Cardiac muscle cell (in vitro differentiated cells and primary cell): Measurements from ENCODE around the gene XDH. TPM values are rescaled to one million over a fixed set of nuclear protein-coding genes. Genes with fewer than 3 reads are reported as not detected.

ENCODE experiments used
- DNase-seq, 2 donors: peaks; one replicate each; pipeline versions ENCODE4 v3.0.0 to v3.0.0-alpha.2; 2010 to 2017; ENCODE audit warnings: low read depth in 1 of 2, low spot score in 1 of 2
- H3K27ac ChIP-seq: fragments of 200-600 bp; sonication (generic); 2 replicates; pipeline ENCODE4 v1.5.1; 2016
- H3K27me3 ChIP-seq: fragments of 200-600 bp; sonication (generic); 2 replicates; pipeline ENCODE4 v1.6.0; 2016; ENCODE audit warnings: control low read depth
- H3K36me3 ChIP-seq: fragments of 200-600 bp; sonication (generic); 2 replicates; pipeline ENCODE4 v1.5.1; 2016; ENCODE audit warnings: control low read depth
- H3K4me1 ChIP-seq: fragments of 200-600 bp; sonication (generic); 2 replicates; pipeline ENCODE4 v1.8.1; 2017; ENCODE audit warnings: low read depth, mild to moderate bottlenecking, mixed run types
- H3K4me3 ChIP-seq: fragments of 200-600 bp; sonication (generic); 2 replicates; pipeline ENCODE4 v1.5.1; 2016; ENCODE audit warnings: mild to moderate bottlenecking
- H3K9me3 ChIP-seq: fragments of 200-600 bp; sonication (generic); 2 replicates; pipeline ENCODE4 v1.5.1; 2017; ENCODE audit warnings: low read depth, mild to moderate bottlenecking, control low read depth
- CTCF ChIP-seq: IDR thresholded peaks from 2 replicates; pipeline ENCODE4 v1.5.1; 2012; ENCODE audit warnings: low read depth, mild to moderate bottlenecking, low read length
- polyA plus RNA-seq: library from polyadenylated mRNA; unstranded; fragments of >200 nt; fragmentation: Nextera tagmentation; extraction: Ambion mirVana; gene quantifications from 2 replicates; pipeline ENCODE4 v1.2.1, GENCODE V29; 2016
- total RNA-seq: library from RNA; depleted of rRNA; stranded (reverse); fragments of >200 nt; gene quantifications from 2 replicates; pipeline ENCODE4 v1.2.3, GENCODE V29; 2016

XDH gene
- total and polyA plus RNA-seq, 2 experiments from 2014 or later, result 0.17 to 0.69 TPM

DNA sequence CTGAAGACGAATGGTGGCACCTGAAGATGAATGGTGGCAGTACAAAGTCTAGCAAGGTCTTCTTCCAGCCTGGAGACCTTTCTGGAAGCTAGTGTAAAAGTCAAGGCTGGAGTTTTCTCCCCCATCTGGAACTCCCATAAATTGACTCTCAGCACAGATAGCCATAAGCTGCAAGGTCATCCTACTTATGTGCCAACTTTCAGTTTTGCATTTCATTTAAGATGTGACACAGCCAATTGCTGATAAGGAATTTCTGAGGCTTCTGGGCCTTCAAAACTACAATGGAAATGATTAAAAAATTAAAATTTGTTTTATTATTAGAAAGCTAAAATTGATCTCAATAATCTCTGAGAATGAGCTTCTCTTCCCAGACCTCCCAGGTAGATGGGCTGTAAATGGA lies 10.2 kb downstream of the XDH start:
- H3K9me3 ChIP-seq, result no peaks in the 10 kb centered on the region
- no peaks in the 10 kb centered on the region for H3K27me3 ChIP-seq
- no peak for DNase-seq
- no peaks in the 10 kb centered on the region for H3K4me1 ChIP-seq
- no peaks in the 10 kb centered on the region for H3K36me3 ChIP-seq
- TF ChIP-seq CTCF, result no peak
- no peak overlapping the region for H3K27ac ChIP-seq
- H3K4me3 ChIP-seq, result no peak overlapping the region

DNA sequence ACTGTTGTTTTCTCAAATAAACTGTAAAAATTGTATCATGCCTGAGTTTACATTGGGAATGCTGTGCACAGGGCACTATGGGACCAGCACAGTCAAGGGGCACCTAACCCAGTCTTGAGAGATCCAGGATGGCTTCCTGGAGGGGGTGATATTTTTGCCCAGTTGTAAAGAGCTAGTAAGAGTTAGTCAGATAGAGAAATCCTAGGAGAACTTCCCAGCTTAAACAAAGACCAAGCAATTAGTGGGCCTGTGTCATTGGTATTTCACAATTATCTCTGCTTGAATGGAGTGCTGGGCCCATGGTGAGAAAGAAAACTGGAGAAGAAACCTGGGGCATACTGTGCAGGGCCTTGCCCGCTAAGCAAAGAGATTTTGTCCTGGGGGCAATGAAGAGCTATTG lies 12.2 kb downstream of the XDH start:
- no peak for DNase-seq
- no peak overlapping the region for H3K27ac ChIP-seq
- H3K9me3 ChIP-seq, result no peaks in the 10 kb centered on the region
- no peaks in the 10 kb centered on the region for H3K27me3 ChIP-seq
- no peak for TF ChIP-seq CTCF
- H3K4me3 ChIP-seq, result no peak overlapping the region
- no peaks in the 10 kb centered on the region for H3K36me3 ChIP-seq
- H3K4me1 ChIP-seq, result no peaks in the 10 kb centered on the region

- Histone ChIP-seq H3K9me3 (no peaks in the 10 kb centered on the region), H3K36me3 (no peaks in the 10 kb centered on the region), H3K4me1 (no peaks in the 10 kb centered on the region), H3K27ac (no peak overlapping the region), H3K4me3 (no peak overlapping the region), H3K27me3 (no peaks in the 10 kb centered on the region)
- DNase-seq, result peak in 1 of 2 donors; percentile 82
- TF ChIP-seq CTCF, result no peak
These were observed 13.0 kb downstream of the XDH start for GRCh38 chr2:31401580-31401979.

GRCh38 chr2:31398881-31399280 lies 15.7 kb downstream of the XDH start:
- no peak for TF ChIP-seq CTCF
- no peaks in the 10 kb centered on the region for H3K4me1 ChIP-seq
- H3K4me3 ChIP-seq, result no peak overlapping the region

DNA sequence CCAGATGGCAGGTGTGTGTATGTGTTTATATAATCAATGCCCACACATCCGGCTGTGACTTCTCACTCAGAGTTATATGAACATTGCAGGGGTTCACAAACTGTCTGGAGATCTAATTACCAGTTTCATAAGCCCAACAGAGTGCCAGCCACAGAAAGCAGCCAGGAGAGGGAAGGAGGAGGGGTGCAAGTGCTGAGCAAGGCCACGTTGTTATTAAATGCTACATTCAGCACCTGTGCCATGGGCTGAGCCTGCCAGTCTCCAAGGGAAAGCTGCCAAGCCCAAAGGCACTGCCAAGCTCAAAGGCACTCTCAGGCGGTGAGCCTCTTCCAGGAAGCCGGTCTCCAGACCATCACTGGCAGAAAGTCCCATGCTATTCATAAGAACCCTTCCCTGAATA lies 17.4 kb downstream of the XDH start:
- Histone ChIP-seq H3K27ac (no peak overlapping the region), H3K9me3 (no peaks in the 10 kb centered on the region), H3K4me1 (no peaks in the 10 kb centered on the region), H3K4me3 (no peak overlapping the region), H3K36me3 (no peaks in the 10 kb centered on the region), H3K27me3 (no peaks in the 10 kb centered on the region)
- TF ChIP-seq CTCF, result no peak
- no peak for DNase-seq

More at GRCh38 chr2:31398881-31399280, 15.7 kb downstream of the XDH start:
- no peaks in the 10 kb centered on the region for H3K27me3 ChIP-seq
- no peaks in the 10 kb centered on the region for H3K36me3 ChIP-seq
- H3K9me3 ChIP-seq, result no peaks in the 10 kb centered on the region
- H3K27ac ChIP-seq, result no peak overlapping the region
- DNase-seq, result no peak

GRCh38 chr2:31390324-31390723 lies 24.2 kb downstream of the XDH start:
- H3K4me1 ChIP-seq, result no peaks in the 10 kb centered on the region
- H3K27ac ChIP-seq, result no peak overlapping the region
- no peak for DNase-seq
- no peaks in the 10 kb centered on the region for H3K27me3 ChIP-seq
- TF ChIP-seq CTCF, result no peak
- H3K36me3 ChIP-seq, result no peaks in the 10 kb centered on the region
- no peak overlapping the region for H3K4me3 ChIP-seq
- no peaks in the 10 kb centered on the region for H3K9me3 ChIP-seq
